SK-N-SH (cell line): ENCODE measurements around the gene ARL5C. TPM values are rescaled to one million over a fixed set of nuclear protein-coding genes. Genes with fewer than 3 reads are reported as not detected.
A peak's percentile ranks its signal among the peaks of the same experiment; 100 is the strongest.

Experiments
- CTCF ChIA-PET: fragments of 300-600, 350-600 bp; formaldehyde crosslinking; extraction: SDS; loops from one replicate; lab custom pipeline; 2021; lab: Yijun Ruan, JAX
- POLR2A ChIA-PET: fragments of 350-600 bp; sonication (Branson Sonifier 250); formaldehyde crosslinking; extraction: SDS; loops from one replicate; lab custom pipeline; 2020; ENCODE audit warnings: antibody characterized with exemption, inconsistent platforms; lab: Yijun Ruan, JAX
- DNase-seq: peaks from one replicate; pipeline ENCODE4 v3.0.0; 2012
- H2AFZ ChIP-seq: fragments of 200-600 bp; sonication (generic); 2 replicates; pipeline ENCODE4 v1.8.1; 2016; ENCODE audit warnings: antibody characterized with exemption, mild to moderate bottlenecking, low read depth
- H3F3A ChIP-seq: fragments of 200-600 bp; sonication (generic); replicated peaks from 2 replicates; pipeline ENCODE3; 2016; ENCODE audit warnings: antibody characterized with exemption, mild to moderate bottlenecking; ENCODE audit not compliant: insufficient read depth
- H3K27ac ChIP-seq, 2 experiments: fragments of 200-500 bp in 1 of 2; fragments of 200-600 bp in 1 of 2; sonication (Bioruptor generic) in 1 of 2; sonication (generic), shearing (Covaris generic) in 1 of 2; 2 replicates each; pipeline versions ENCODE4 v1.5.1 to v1.6.1; 2014 to 2016; ENCODE audit warnings: low read depth in 2 of 2, inconsistent platforms in 1 of 2, low read length in 1 of 2, mild to moderate bottlenecking in 1 of 2, mixed read lengths in 1 of 2
- H3K27me3 ChIP-seq: fragments of 200-600 bp; sonication (generic), shearing (Covaris generic); 2 replicates; pipeline ENCODE4 v1.6.1; 2016; ENCODE audit warnings: mixed run types; ENCODE audit not compliant: insufficient read depth
- H3K36me3 ChIP-seq, 2 experiments: fragments of 200-500 bp in 1 of 2; fragments of 200-600 bp in 1 of 2; sonication (Bioruptor generic) in 1 of 2; sonication (generic) in 1 of 2; replicated peaks in 1 of 2; 2 replicates each; pipeline versions ENCODE3 to v1.5.1; 2014 to 2016; ENCODE audit warnings: low read length in 1 of 2, mild to moderate bottlenecking in 1 of 2; ENCODE audit not compliant: insufficient read depth in 2 of 2, control insufficient read depth in 1 of 2
- H3K4me1 ChIP-seq, 2 experiments: fragments of 200-500 bp in 1 of 2; fragments of 200-600 bp in 1 of 2; sonication (Bioruptor generic) in 1 of 2; sonication (generic), shearing (Covaris generic) in 1 of 2; 2 replicates each; pipeline versions ENCODE4 v1.5.1 to v1.6.1; 2014 to 2016; ENCODE audit warnings: low read depth in 1 of 2, low read length in 1 of 2, mixed run types in 1 of 2; ENCODE audit not compliant: insufficient read depth in 2 of 2, control insufficient read depth in 1 of 2
- H3K4me2 ChIP-seq: fragments of 200-600 bp; sonication (generic), shearing (Covaris generic); 2 replicates; pipeline ENCODE4 v1.6.1; 2017; ENCODE audit warnings: mixed run types
- H3K4me3 ChIP-seq, 2 experiments: fragments of 200-500 bp in 1 of 2; fragments of 200-600 bp in 1 of 2; sonication (Bioruptor generic) in 1 of 2; sonication (generic), shearing (Covaris generic) in 1 of 2; 2 replicates each; pipeline versions ENCODE4 v1.5.1 to v1.8.1; 2014 to 2016; ENCODE audit warnings: low read depth in 2 of 2, inconsistent platforms in 1 of 2, low read length in 1 of 2, mild to moderate bottlenecking in 1 of 2, mixed read lengths in 1 of 2, moderate library complexity in 1 of 2
- H3K79me2 ChIP-seq: fragments of 200-600 bp; sonication (generic); 2 replicates; pipeline ENCODE4 v1.8.1; 2017; ENCODE audit warnings: mild to moderate bottlenecking; ENCODE audit not compliant: insufficient read depth
- H3K9ac ChIP-seq: fragments of 200-600 bp; sonication (generic); 2 replicates; pipeline ENCODE4 v1.6.1; 2017; ENCODE audit warnings: mixed run types
- H3K9me2 ChIP-seq: fragments of 200-600 bp; sonication (generic); 2 replicates; pipeline ENCODE4 v1.6.1; 2017; ENCODE audit warnings: mixed run types
- H3K9me3 ChIP-seq: fragments of 200-600 bp; sonication (generic); 2 replicates; pipeline ENCODE4 v1.6.1; 2017; ENCODE audit warnings: mixed run types, mild to moderate bottlenecking, moderate library complexity
- H4K20me1 ChIP-seq: fragments of 200-600 bp; sonication (generic); 2 replicates; pipeline ENCODE4 v1.6.1; 2017; ENCODE audit warnings: mild to moderate bottlenecking, mixed run types; ENCODE audit not compliant: insufficient read depth
- CTCF ChIP-seq: fragments of 200-600 bp; sonication (generic); IDR thresholded peaks from 2 replicates; pipeline ENCODE4 v1.6.1; 2017; ENCODE audit warnings: antibody characterized with exemption, mild to moderate bottlenecking, moderate library complexity
- ELF1 ChIP-seq: IDR thresholded peaks from 2 replicates; pipeline ENCODE4 v1.4.0; 2012
- EP300 ChIP-seq, 2 experiments: IDR thresholded peaks; 2 replicates each; pipeline versions ENCODE4 v1.4.0 to v1.6.1; 2012; ENCODE audit warnings: borderline replicate concordance in 1 of 2, low read depth in 1 of 2, low read length in 1 of 2
- FOSL2 ChIP-seq: IDR thresholded peaks from 2 replicates; pipeline ENCODE4 v1.4.0; 2012; ENCODE audit warnings: low read depth, mild to moderate bottlenecking, moderate library complexity, borderline replicate concordance
- FOXJ3 ChIP-seq: sonication (generic); formaldehyde crosslinking; IDR thresholded peaks from 2 replicates; pipeline ENCODE4 v1.5.1; 2020; ENCODE audit warnings: mild to moderate bottlenecking, missing genetic modification reagents
- JUND ChIP-seq: IDR thresholded peaks from 2 replicates; pipeline ENCODE4 v1.4.0; 2012
- NRF1 ChIP-seq: IDR thresholded peaks from 2 replicates; pipeline ENCODE4 v1.6.1; 2012; ENCODE audit warnings: low read depth, mild to moderate bottlenecking, low read length
- PBX3 ChIP-seq: IDR thresholded peaks from 2 replicates; pipeline ENCODE4; 2012
- RFX5 ChIP-seq: IDR thresholded peaks from 2 replicates; pipeline ENCODE4 v1.6.1; 2012; ENCODE audit warnings: mild to moderate bottlenecking, improper control_type of control experiment, low read length
- TCF12 ChIP-seq: IDR thresholded peaks from 2 replicates; pipeline ENCODE4 v1.4.0; 2012
- TEAD4 ChIP-seq: IDR thresholded peaks from 2 replicates; pipeline ENCODE4 v1.4.0; 2012; ENCODE audit warnings: mild to moderate bottlenecking, borderline replicate concordance; ENCODE audit not compliant: insufficient read depth
- USF2 ChIP-seq: fragments of 150-350 bp; IDR thresholded peaks from 2 replicates; pipeline ENCODE4 v1.6.1; 2017; ENCODE audit warnings: antibody characterized with exemption, low read length, low read depth, borderline replicate concordance
- WGBS: methylation state at CpG from one replicate; pipeline ENCODE4 v1.1.6; 2017; ENCODE audit warnings: low lambda C conversion rate; 5-methylcytosine and 5-hydroxymethylcytosine counted together
- polyA plus RNA-seq, 3 experiments: library from polyadenylated mRNA; depleted of rRNA; stranded (reverse); fragments of >200 nt; gene quantifications; 2 replicates each; pipeline ENCODE4 v1.2.3, GENCODE V29; 2012

The ARL5C gene
- polyA plus RNA-seq, 1 of the 3 experiments (the other 2 are of a cell fraction): not detected

GRCh38 chr17:39139561-39139960, 26.4 kb downstream of the ARL5C start:
- no peak overlapping the region for H3K27ac ChIP-seq
- H3K9ac ChIP-seq: no peak overlapping the region

GRCh38 chr17:39139161-39139511, 26.8 kb downstream of the ARL5C start:
- peak overlapping the region; percentile 47; the same call in 1 of the 2 replicates for H2AFZ ChIP-seq
- peaks cover 0 to 18% of the 10 kb centered on the region in 2 experiments; a peak in 1 of 4 replicates for H3K4me1 ChIP-seq
- no peaks in the 10 kb centered on the region for H4K20me1 ChIP-seq
- DNase-seq: no peak
- no peak overlapping the region for H3K9ac ChIP-seq
- no peaks in the 10 kb centered on the region for H3K9me2 ChIP-seq
- ChIA-PET POLR2A (no interaction called here), CTCF (no interaction called here)
- peak overlapping the region; percentile 28; the same call in 1 of the 2 replicates for H3K4me2 ChIP-seq
- 0 out of 4 replicates have a peak overlapping the region, but pooled peaks of 1 of the 2 experiments have one; percentile 15 for H3K27ac ChIP-seq
- 56% methylated on average over 2 of the region's 2 CpGs for WGBS
- no peaks in the 10 kb centered on the region for H3K9me3 ChIP-seq
- H3K36me3 ChIP-seq: no peaks in the 10 kb centered on the region
- H3K27me3 ChIP-seq: no peaks in the 10 kb centered on the region
- TF ChIP-seq CTCF: no peak
- TF ChIP-seq FOSL2: peak; percentile 77; the same call in 1 of the 2 replicates
- peak; percentile 69 for TF ChIP-seq JUND
- 0 out of 2 replicates have a peak, but pooled peaks have one; percentile 18 for TF ChIP-seq TEAD4
- no peak for TF ChIP-seq RFX5
- TF ChIP-seq TCF12: peak; percentile 69
- TF ChIP-seq PBX3: peak; percentile 57
- no peak for TF ChIP-seq USF2
- TF ChIP-seq EP300 (IDR thresholded peaks at IDR 0.05; ENCODE audit: borderline replicate concordance in 1 of 2, low read depth in 1 of 2, low read length in 1 of 2): peak in 1 of 2 experiments; percentile 16; a peak in 1 of 4 replicates
- H3K79me2 ChIP-seq: no peaks in the 10 kb centered on the region
- no peaks in the 10 kb centered on the region for H3F3A ChIP-seq
- no peak overlapping the region for H3K4me3 ChIP-seq

More at GRCh38 chr17:39139561-39139960, 26.4 kb downstream of the ARL5C start:
- Histone ChIP-seq H3F3A (no peaks in the 10 kb centered on the region), H3K4me3 (no peak overlapping the region), H3K4me2 (peak overlapping the region; percentile 28; the same call in 1 of the 2 replicates), H4K20me1 (no peaks in the 10 kb centered on the region), H3K4me1 (peaks cover 0 to 22% of the 10 kb centered on the region in 2 experiments; a peak in 1 of 4 replicates), H2AFZ (no peak overlapping the region), H3K9me3 (no peaks in the 10 kb centered on the region), H3K27me3 (no peaks in the 10 kb centered on the region), H3K36me3 (no peaks in the 10 kb centered on the region), H3K9me2 (no peaks in the 10 kb centered on the region), H3K79me2 (no peaks in the 10 kb centered on the region)
- TF ChIP-seq RFX5: no peak
- no peak for TF ChIP-seq FOXJ3 (CRISPR knock-in tag)
- no peak for TF ChIP-seq NRF1
- TF ChIP-seq ELF1: no peak
- POLR2A ChIA-PET: no interaction called here
- CTCF ChIA-PET: no interaction called here
- WGBS: 91% methylated on average over 8 of the region's 9 CpGs
- no peak for DNase-seq
